GM04504 (cell line): Measurements from ENCODE around the gene DIP2A.
"Not testable (repeated sequence)": the region's sequence is repeated elsewhere in the genome, so short reads cannot be mapped to it uniquely, and the experiment has no call there.

Experiments used
- DNase-seq: peaks from one replicate; pipeline ENCODE4 v3.0.0-alpha.2; 2012; ENCODE audit warnings: low read depth

The DIP2A gene

GRCh38 chr21:46426313-46427046 is 32.2 kb upstream of the DIP2A start:
- DNase-seq, result no peak

- DNase-seq, result no peak
Measured at GRCh38 chr21:46427516-46427915, 31.2 kb upstream of the DIP2A start.

- no peak for DNase-seq
Measured at GRCh38 chr21:46428286-46428685, 30.4 kb upstream of the DIP2A start.

GRCh38 chr21:46428987-46429710 is 29.5 kb upstream of the DIP2A start:
- no peak for DNase-seq

- no peak for DNase-seq
Measured at GRCh38 chr21:46429754-46430681, 28.7 kb upstream of the DIP2A start.

GRCh38 chr21:46431448-46431847 is 27.2 kb upstream of the DIP2A start:
- no peak for DNase-seq

GRCh38 chr21:46431884-46432488 is 26.7 kb upstream of the DIP2A start:
- DNase-seq, result no peak

- DNase-seq, result not testable (repeated sequence)
Measured at GRCh38 chr21:46433116-46433515, 25.6 kb upstream of the DIP2A start.

GRCh38 chr21:46434322-46434958 is 24.3 kb upstream of the DIP2A start:
- DNase-seq, result no peak

GRCh38 chr21:46435786-46436227 is 22.9 kb upstream of the DIP2A start:
- DNase-seq, result no peak

GRCh38 chr21:46436621-46437020 is 22.1 kb upstream of the DIP2A start:
- no peak for DNase-seq

GRCh38 chr21:46437096-46437498 is 21.6 kb upstream of the DIP2A start:
- no peak for DNase-seq

GRCh38 chr21:46437511-46437910 is 21.2 kb upstream of the DIP2A start:
- DNase-seq, result no peak

GRCh38 chr21:46438241-46438640 is 20.4 kb upstream of the DIP2A start:
- no peak for DNase-seq

GRCh38 chr21:46439906-46440305 is 18.8 kb upstream of the DIP2A start:
- DNase-seq, result no peak

GRCh38 chr21:46441331-46441730 is 17.4 kb upstream of the DIP2A start:
- no peak for DNase-seq

GRCh38 chr21:46441961-46442498 is 16.7 kb upstream of the DIP2A start:
- no peak for DNase-seq

GRCh38 chr21:46442938-46443337 is 15.8 kb upstream of the DIP2A start:
- DNase-seq, result no peak

GRCh38 chr21:46443910-46444309 is 14.8 kb upstream of the DIP2A start:
- DNase-seq, result no peak

GRCh38 chr21:46448108-46448507 is 10.6 kb upstream of the DIP2A start:
- no peak for DNase-seq

GRCh38 chr21:46448855-46449254 is 9.8 kb upstream of the DIP2A start:
- not testable (repeated sequence) for DNase-seq
